Measurements from ENCODE around the gene USP49.

Gene USP49

GRCh38 chr6:41823178-41823577, 72.0 kb downstream of the USP49 start:
- TF ChIP-seq ZBTB10 (tag by site-specific recombination; IDR thresholded peaks at IDR 0.05) = no peak
- no peak for TF ChIP-seq ZFP3 (tag by site-specific recombination; IDR thresholded peaks at IDR 0.05; ENCODE audit: low read depth)
- no peak for TF ChIP-seq ZNF571 (tag by site-specific recombination; IDR thresholded peaks at IDR 0.05)
- TF ChIP-seq ZNF558 (tag by site-specific recombination; IDR thresholded peaks at IDR 0.05) = no peak
- no peak for TF ChIP-seq ZNF341 (tag by site-specific recombination; IDR thresholded peaks at IDR 0.05; ENCODE audit: low read depth)
- TF ChIP-seq ZNF324 (tag by site-specific recombination; IDR thresholded peaks at IDR 0.05) = no peak
- no peak for TF ChIP-seq ZNF155 (tag by site-specific recombination; IDR thresholded peaks at IDR 0.05)
- TF ChIP-seq HOXC10 (CRISPR knock-in tag; IDR thresholded peaks at IDR 0.05) = no peak
- TF ChIP-seq ZBTB26 (tag by site-specific recombination; optimal IDR thresholded peaks at IDR 0.05) = no peak
- no peak for TF ChIP-seq ZNF114 (tag by site-specific recombination; IDR thresholded peaks at IDR 0.05)
- no peak for TF ChIP-seq ZBTB48 (tag by site-specific recombination; IDR thresholded peaks at IDR 0.05)
- no peak for TF ChIP-seq ZNF366 (tag by site-specific recombination; conservative IDR thresholded peaks at IDR 0.05)
- Histone ChIP-seq H3K36me3 (ENCODE audit: control insufficient read depth in 2 of 2, insufficient read depth in 1 of 2, low read length in 2 of 2) (no peaks in the 10 kb centered on the region), H3K27ac (ENCODE audit: extremely low read depth, low read depth, low read length) (no peak overlapping the region), H3K9me3 (ENCODE audit: control insufficient read depth, insufficient read depth, low read depth, low read length) (no peaks in the 10 kb centered on the region), H3K4me3 (ENCODE audit: low read depth, low read length) (no peak overlapping the region), H3K4me1 (ENCODE audit: control insufficient read depth, insufficient read depth, low read length) (peaks cover 2% of the 10 kb centered on the region; the same call in 1 of the 2 replicates)
- ChIA-PET POLR2A (interaction anchor here (1.1 kb wide), 1 partner anchor 206 kb away, joined by 5 read pairs; no protein-coding TSS in a partner anchor), CTCF (interaction anchor here (0.6 to 0.8 kb wide), 3 partner anchors 9 to 220 kb away, joined by 3 to 6 read pairs (median 3); no protein-coding TSS in a partner anchor)

- H3K36me3 ChIP-seq (ENCODE audit: control insufficient read depth in 2 of 2, insufficient read depth in 1 of 2, low read length in 2 of 2) = no peaks in the 10 kb centered on the region
- ChIA-PET CTCF (no interaction called here), POLR2A (no interaction called here)
- H3K4me1 ChIP-seq (ENCODE audit: control insufficient read depth, insufficient read depth, low read length) = peaks cover 2% of the 10 kb centered on the region; the same call in 1 of the 2 replicates
- no peak for TF ChIP-seq ZNF324 (tag by site-specific recombination; IDR thresholded peaks at IDR 0.05)
- TF ChIP-seq ZNF473 (tag by site-specific recombination; IDR thresholded peaks at IDR 0.05) = no peak
- TF ChIP-seq ATF2 (tag by site-specific recombination; IDR thresholded peaks at IDR 0.05; ENCODE audit: low read depth) = no peak
- TF ChIP-seq HOXC10 (CRISPR knock-in tag; IDR thresholded peaks at IDR 0.05) = no peak
- TF ChIP-seq ZNF112 (tag by site-specific recombination; IDR thresholded peaks at IDR 0.05) = no peak
- no peak for TF ChIP-seq ZNF239 (tag by site-specific recombination; IDR thresholded peaks at IDR 0.05)
- TF ChIP-seq ZNF621 (tag by site-specific recombination; IDR thresholded peaks at IDR 0.05) = no peak
- TF ChIP-seq ZNF785 (tag by site-specific recombination; IDR thresholded peaks at IDR 0.05) = no peak
- TF ChIP-seq ZNF292 (tag by site-specific recombination; IDR thresholded peaks at IDR 0.05; ENCODE audit: borderline replicate concordance, low read depth) = no peak
- TF ChIP-seq ZNF211 (tag by site-specific recombination; IDR thresholded peaks at IDR 0.05; ENCODE audit: low read depth) = no peak
- TF ChIP-seq ZSCAN18 (tag by site-specific recombination; IDR thresholded peaks at IDR 0.05) = no peak
- no peak for TF ChIP-seq ZNF248 (tag by site-specific recombination; IDR thresholded peaks at IDR 0.05)
- H3K4me3 ChIP-seq (ENCODE audit: low read depth, low read length) = no peak overlapping the region
- H3K9me3 ChIP-seq (ENCODE audit: control insufficient read depth, insufficient read depth, low read depth, low read length) = no peaks in the 10 kb centered on the region
- H3K27ac ChIP-seq (ENCODE audit: extremely low read depth, low read depth, low read length) = no peak overlapping the region
Measured at GRCh38 chr6:41822021-41822420, 73.2 kb downstream of the USP49 start.

Data from HEK293 (cell line).